Cardiac muscle cell (in vitro differentiated cells and primary cell): ENCODE measurements around the gene TLK2. TPM values are rescaled to one million over a fixed set of nuclear protein-coding genes. Genes with fewer than 3 reads are reported as not detected.

Experiments
- DNase-seq, 2 donors: peaks; one replicate each; pipeline versions ENCODE4 v3.0.0 to v3.0.0-alpha.2; 2010 to 2017; ENCODE audit warnings: low read depth in 1 of 2, low spot score in 1 of 2
- H3K27ac ChIP-seq: fragments of 200-600 bp; sonication (generic); 2 replicates; pipeline ENCODE4 v1.5.1; 2016
- H3K27me3 ChIP-seq: fragments of 200-600 bp; sonication (generic); 2 replicates; pipeline ENCODE4 v1.6.0; 2016; ENCODE audit warnings: control low read depth
- H3K36me3 ChIP-seq: fragments of 200-600 bp; sonication (generic); 2 replicates; pipeline ENCODE4 v1.5.1; 2016; ENCODE audit warnings: control low read depth
- H3K4me1 ChIP-seq: fragments of 200-600 bp; sonication (generic); 2 replicates; pipeline ENCODE4 v1.8.1; 2017; ENCODE audit warnings: low read depth, mild to moderate bottlenecking, mixed run types
- H3K4me3 ChIP-seq: fragments of 200-600 bp; sonication (generic); 2 replicates; pipeline ENCODE4 v1.5.1; 2016; ENCODE audit warnings: mild to moderate bottlenecking
- H3K9me3 ChIP-seq: fragments of 200-600 bp; sonication (generic); 2 replicates; pipeline ENCODE4 v1.5.1; 2017; ENCODE audit warnings: low read depth, mild to moderate bottlenecking, control low read depth
- CTCF ChIP-seq: IDR thresholded peaks from 2 replicates; pipeline ENCODE4 v1.5.1; 2012; ENCODE audit warnings: low read depth, mild to moderate bottlenecking, low read length
- polyA plus RNA-seq: library from polyadenylated mRNA; unstranded; fragments of >200 nt; fragmentation: Nextera tagmentation; extraction: Ambion mirVana; gene quantifications from 2 replicates; pipeline ENCODE4 v1.2.1, GENCODE V29; 2016
- total RNA-seq: library from RNA; depleted of rRNA; stranded (reverse); fragments of >200 nt; gene quantifications from 2 replicates; pipeline ENCODE4 v1.2.3, GENCODE V29; 2016

The TLK2 gene
- total and polyA plus RNA-seq, 2 experiments from 2014 or later, result 36.8 to 43.1 TPM

GRCh38 chr17:62649570-62649969 lies 170.9 kb downstream of the TLK2 start:
- Histone ChIP-seq H3K36me3 (no peaks in the 10 kb centered on the region), H3K4me1 (peaks cover 28% of the 10 kb centered on the region), H3K27ac (no peak overlapping the region), H3K27me3 (no peaks in the 10 kb centered on the region), H3K4me3 (no peak overlapping the region), H3K9me3 (no peaks in the 10 kb centered on the region)
- TF ChIP-seq CTCF, result no peak
- DNase-seq, result no peak

GRCh38 chr17:62650587-62650986 lies 172.0 kb downstream of the TLK2 start:
- H3K36me3 ChIP-seq, result no peaks in the 10 kb centered on the region
- peaks cover 27% of the 10 kb centered on the region for H3K4me1 ChIP-seq
- no peak overlapping the region for H3K4me3 ChIP-seq
- no peak overlapping the region for H3K27ac ChIP-seq
- no peaks in the 10 kb centered on the region for H3K27me3 ChIP-seq
- no peak for DNase-seq
- no peaks in the 10 kb centered on the region for H3K9me3 ChIP-seq
- no peak for TF ChIP-seq CTCF

- Histone ChIP-seq H3K36me3 (no peaks in the 10 kb centered on the region), H3K4me1 (peaks cover 27% of the 10 kb centered on the region), H3K27ac (peak overlapping the region; percentile 79), H3K9me3 (no peaks in the 10 kb centered on the region), H3K4me3 (peak overlapping the region; percentile 25), H3K27me3 (no peaks in the 10 kb centered on the region)
- no peak for TF ChIP-seq CTCF
- peak; percentile 35 to 75 for DNase-seq
Observed at GRCh38 chr17:62652251-62653001, 173.8 kb downstream of the TLK2 start.

- no peaks in the 10 kb centered on the region for H3K27me3 ChIP-seq
- peak; percentile 45 to 48 for DNase-seq
- H3K4me3 ChIP-seq, result peak overlapping the region; percentile 25
- H3K9me3 ChIP-seq, result no peaks in the 10 kb centered on the region
- peak overlapping the region; percentile 79 for H3K27ac ChIP-seq
- H3K4me1 ChIP-seq, result peaks cover 27% of the 10 kb centered on the region
- no peaks in the 10 kb centered on the region for H3K36me3 ChIP-seq
- no peak for TF ChIP-seq CTCF
Observed at GRCh38 chr17:62653002-62653825, 174.6 kb downstream of the TLK2 start.

GRCh38 chr17:62653826-62654761 lies 175.5 kb downstream of the TLK2 start:
- H3K4me1 ChIP-seq, result peaks cover 27% of the 10 kb centered on the region
- TF ChIP-seq CTCF, result no peak
- no peaks in the 10 kb centered on the region for H3K9me3 ChIP-seq
- peak; percentile 49 to 66 for DNase-seq
- H3K27me3 ChIP-seq, result no peaks in the 10 kb centered on the region
- H3K27ac ChIP-seq, result peak overlapping the region; percentile 79
- no peak overlapping the region for H3K4me3 ChIP-seq
- H3K36me3 ChIP-seq, result no peaks in the 10 kb centered on the region
